T-helper 17 cell (primary cell): ENCODE measurements around the gene UBE2R2. TPM values are rescaled to one million over a fixed set of nuclear protein-coding genes. Genes with fewer than 3 reads are reported as not detected.
A peak's percentile ranks its signal among the peaks of the same experiment; 100 is the strongest.
"Not testable (repeated sequence)": the region's sequence is repeated elsewhere in the genome, so short reads cannot be mapped to it uniquely, and the experiment has no call there.

Experiments
- ATAC-seq: fragments of 150-1000 bp; cut with Tn5 transposase; 2 replicates; pipeline ENCODE4 v1.10.0; 2021; ENCODE audit warnings: mild to moderate bottlenecking, moderate library complexity
- DNase-seq, 3 donors: peaks; one replicate each; pipeline versions ENCODE4 v3.0.0 to v3.0.0-alpha.2; 2020 to 2021
- H3K9me3 ChIP-seq: one replicate; pipeline ENCODE4 v1.7.0; 2013; ENCODE audit warnings: low read length, mild to moderate bottlenecking; ENCODE audit not compliant: control insufficient read depth, poor library complexity, severe bottlenecking
- H3K27ac Mint-ChIP-seq: one replicate; pipeline ENCODE4 v1.8.0; 2022; ENCODE audit warnings: mild to moderate bottlenecking, moderate library complexity, mixed read lengths
- H3K27me3 Mint-ChIP-seq: one replicate; pipeline ENCODE4 v1.8.0; 2022; ENCODE audit warnings: mixed read lengths
- H3K36me3 Mint-ChIP-seq: one replicate; pipeline ENCODE4 v1.8.0; 2022; ENCODE audit warnings: low read depth, mixed read lengths
- H3K4me1 Mint-ChIP-seq: one replicate; pipeline ENCODE4 v1.8.0; 2022; ENCODE audit warnings: mild to moderate bottlenecking, mixed read lengths
- H3K4me3 Mint-ChIP-seq: one replicate; pipeline ENCODE4 v1.8.0; 2022; ENCODE audit warnings: mild to moderate bottlenecking, moderate library complexity, mixed read lengths
- total RNA-seq, 4 donors: library from RNA in 2 of 4; stranded (reverse) in 2 of 4; gene quantifications; one replicate each; pipeline ENCODE4 v1.2.3 and lab custom pipeline; 2022 to 2026

UBE2R2 gene
- total RNA-seq, 2 donors from 2014 or later: 26.2 to 27.4 TPM

GRCh38 chr9:33836261-33836660 lies 19.3 kb downstream of the UBE2R2 start:
- not testable (repeated sequence) for DNase-seq, H3K9me3 ChIP-seq, H3K27me3 Mint-ChIP-seq, H3K4me3 Mint-ChIP-seq, H3K27ac Mint-ChIP-seq, H3K36me3 Mint-ChIP-seq
- peak; percentile 25 for ATAC-seq
- peaks cover 33% of the 10 kb centered on the region for H3K4me1 Mint-ChIP-seq

DNA sequence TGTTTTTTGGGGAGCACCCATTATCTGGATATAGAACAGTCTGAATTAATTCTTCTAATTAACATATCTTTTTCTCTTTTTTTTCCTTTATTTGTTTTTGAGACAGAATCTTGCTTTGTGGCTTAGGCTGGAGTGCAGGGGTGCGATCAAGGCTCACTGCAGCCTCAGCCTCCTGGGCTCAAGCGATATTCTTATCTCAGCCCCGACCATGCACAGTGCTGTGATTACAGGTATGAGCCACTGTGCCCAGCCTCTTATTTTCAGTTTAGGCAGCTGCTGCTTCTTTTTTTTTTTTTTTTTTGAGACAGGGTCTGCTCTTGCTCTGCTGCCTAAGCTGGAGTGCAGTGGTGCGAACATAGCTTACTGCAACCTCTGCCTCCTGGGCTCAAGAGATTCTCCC lies 20.2 kb downstream of the UBE2R2 start:
- no peaks in the 10 kb centered on the region for H3K9me3 ChIP-seq
- DNase-seq: no peak
- peaks cover 39% of the 10 kb centered on the region for H3K4me1 Mint-ChIP-seq
- H3K27me3 Mint-ChIP-seq: no peaks in the 10 kb centered on the region
- no peaks in the 10 kb centered on the region for H3K36me3 Mint-ChIP-seq
- H3K27ac Mint-ChIP-seq: peak overlapping the region; percentile 72
- no peak for ATAC-seq
- H3K4me3 Mint-ChIP-seq: no peak overlapping the region

DNA sequence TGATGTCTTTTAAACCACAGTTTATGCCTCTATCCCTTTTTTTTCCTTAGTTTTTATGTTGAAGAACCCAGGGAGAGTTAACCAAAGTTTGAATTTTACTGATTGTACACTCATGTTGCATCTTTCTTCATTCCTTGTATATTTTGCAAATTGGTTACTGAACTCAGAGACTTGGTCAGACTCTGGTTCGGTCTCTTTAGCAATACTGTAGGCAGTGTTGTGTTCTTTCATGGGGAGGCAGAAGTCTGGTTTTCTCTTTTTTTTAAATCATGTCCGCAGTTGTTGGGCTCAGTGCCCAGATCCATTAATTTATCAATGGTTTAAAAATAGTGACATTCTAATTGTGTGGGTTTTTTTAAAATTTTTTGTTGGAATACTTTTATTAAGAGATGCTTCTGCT lies 23.4 kb downstream of the UBE2R2 start:
- DNase-seq (no peak), ATAC-seq (no peak)
- H3K4me3 Mint-ChIP-seq: no peak overlapping the region
- no peaks in the 10 kb centered on the region for H3K27me3 Mint-ChIP-seq
- no peaks in the 10 kb centered on the region for H3K36me3 Mint-ChIP-seq
- H3K9me3 ChIP-seq: no peaks in the 10 kb centered on the region
- peak overlapping the region; percentile 72 for H3K27ac Mint-ChIP-seq
- H3K4me1 Mint-ChIP-seq: peaks cover 37% of the 10 kb centered on the region

DNA sequence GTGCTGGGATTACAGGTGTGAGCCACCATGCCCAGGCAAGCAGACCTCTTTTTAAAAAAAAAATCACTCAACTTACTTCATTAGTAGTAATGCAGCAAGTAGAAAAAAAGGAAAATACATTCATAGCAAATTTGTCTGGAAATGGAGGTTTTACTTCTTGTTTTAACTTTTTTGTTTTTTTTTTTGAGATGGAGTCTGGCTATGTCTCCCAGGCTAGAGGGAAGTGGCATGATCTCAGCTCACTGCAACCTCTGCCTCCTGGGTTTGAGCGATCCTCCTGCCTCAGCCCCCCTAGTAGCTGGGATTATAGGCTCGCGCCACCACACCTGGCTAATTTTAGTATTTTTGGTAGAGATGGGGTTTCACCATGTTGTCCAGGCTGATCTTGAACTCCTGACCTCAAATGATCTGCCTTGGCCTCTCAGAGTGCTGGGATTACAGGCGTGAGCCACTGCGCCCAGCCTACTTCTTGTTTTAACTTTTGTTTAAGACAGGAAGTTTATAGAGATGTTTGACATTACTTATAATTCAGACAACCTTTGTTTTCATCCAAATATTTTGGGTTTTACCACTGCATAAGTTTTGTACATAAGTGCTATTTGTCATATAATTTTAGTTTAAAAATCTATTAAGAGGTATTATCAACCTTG lies 26.5 kb downstream of the UBE2R2 start:
- ATAC-seq (no peak), DNase-seq (no peak)
- Mint-ChIP-seq H3K27ac (peak overlapping the region; percentile 41), H3K27me3 (no peaks in the 10 kb centered on the region), H3K4me3 (peak overlapping the region; percentile 33), H3K36me3 (peaks cover 2% of the 10 kb centered on the region), H3K4me1 (peaks cover 32% of the 10 kb centered on the region)
- no peaks in the 10 kb centered on the region for H3K9me3 ChIP-seq

DNA sequence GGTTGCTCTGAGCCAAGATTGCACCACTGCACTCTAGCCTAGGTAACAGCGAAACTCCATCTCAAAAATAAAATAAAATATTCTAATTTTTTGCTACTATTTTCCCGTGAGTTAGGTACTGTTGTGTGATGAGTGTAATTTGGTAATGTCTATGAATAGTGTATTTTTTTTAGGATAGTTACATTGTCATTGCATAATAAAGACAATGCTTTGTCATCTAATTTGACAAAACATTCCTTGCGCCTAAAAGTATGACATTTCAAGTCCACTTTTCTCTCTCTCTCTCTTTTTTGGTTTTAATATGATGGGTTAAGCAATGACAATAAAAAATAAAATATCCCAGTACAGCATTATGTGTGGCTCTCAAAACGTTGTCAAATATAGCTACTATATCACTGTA lies 29.3 kb downstream of the UBE2R2 start:
- no peak for ATAC-seq
- Mint-ChIP-seq H3K27me3 (no peaks in the 10 kb centered on the region), H3K4me3 (no peak overlapping the region), H3K36me3 (peaks cover 2% of the 10 kb centered on the region), H3K27ac (peak overlapping the region; percentile 6), H3K4me1 (peaks cover 27% of the 10 kb centered on the region)
- DNase-seq: no peak
- no peaks in the 10 kb centered on the region for H3K9me3 ChIP-seq

- not testable (repeated sequence) for DNase-seq, ATAC-seq, H3K27me3 Mint-ChIP-seq, H3K9me3 ChIP-seq, H3K36me3 Mint-ChIP-seq
- Mint-ChIP-seq H3K4me1 (peaks cover 17% of the 10 kb centered on the region), H3K4me3 (peak overlapping the region; percentile 57), H3K27ac (peak overlapping the region; percentile 77)
Observed at GRCh38 chr9:33847894-33848205, 30.9 kb downstream of the UBE2R2 start.

DNA sequence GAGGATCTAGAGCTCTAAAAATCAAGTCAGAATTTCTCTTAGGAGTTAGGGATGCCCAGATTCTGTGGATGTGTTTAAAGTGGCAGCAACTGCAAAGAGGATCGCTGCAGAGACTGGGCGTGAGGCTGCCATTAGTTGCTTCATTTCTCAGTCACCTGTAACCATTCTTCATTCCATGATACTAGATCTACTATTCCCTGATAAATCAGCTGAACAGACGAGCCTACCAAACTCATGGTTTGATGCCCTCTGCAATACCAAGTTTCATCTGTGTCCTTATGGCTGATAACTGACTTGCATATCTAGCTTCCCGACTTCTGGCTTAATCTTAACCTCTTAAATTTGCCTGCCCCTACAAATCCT lies 33.3 kb downstream of the UBE2R2 start:
- no peak overlapping the region for H3K4me3 Mint-ChIP-seq
- no peak for ATAC-seq
- peaks cover 2% of the 10 kb centered on the region for H3K36me3 Mint-ChIP-seq
- no peak for DNase-seq
- peaks cover 18% of the 10 kb centered on the region for H3K4me1 Mint-ChIP-seq
- peak overlapping the region; percentile 72 for H3K27ac Mint-ChIP-seq
- H3K9me3 ChIP-seq: no peaks in the 10 kb centered on the region
- H3K27me3 Mint-ChIP-seq: no peaks in the 10 kb centered on the region

DNA sequence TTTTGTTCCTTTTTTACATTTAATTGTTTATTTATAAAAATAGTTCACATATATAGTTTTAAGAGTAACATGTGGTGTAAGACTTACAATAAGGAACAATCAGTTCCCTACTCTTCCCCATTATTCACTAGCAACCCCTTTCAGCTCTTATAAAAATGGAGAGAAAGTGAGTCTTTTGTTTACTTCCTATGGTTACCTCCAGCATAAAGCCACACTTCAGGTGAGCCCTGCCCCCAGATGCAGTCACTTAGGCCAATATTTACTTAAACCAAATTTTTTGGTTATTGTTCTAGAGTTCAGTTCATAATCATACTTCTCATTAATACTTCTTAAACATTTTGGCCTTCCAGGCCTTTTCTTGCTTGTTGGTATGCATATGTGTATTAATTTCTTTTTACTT lies 33.7 kb downstream of the UBE2R2 start:
- Mint-ChIP-seq H3K4me3 (no peak overlapping the region), H3K27ac (peak overlapping the region; percentile 72), H3K4me1 (peaks cover 21% of the 10 kb centered on the region), H3K36me3 (peaks cover 2% of the 10 kb centered on the region), H3K27me3 (no peaks in the 10 kb centered on the region)
- no peak for DNase-seq
- no peaks in the 10 kb centered on the region for H3K9me3 ChIP-seq
- peak; percentile 32 for ATAC-seq

DNA sequence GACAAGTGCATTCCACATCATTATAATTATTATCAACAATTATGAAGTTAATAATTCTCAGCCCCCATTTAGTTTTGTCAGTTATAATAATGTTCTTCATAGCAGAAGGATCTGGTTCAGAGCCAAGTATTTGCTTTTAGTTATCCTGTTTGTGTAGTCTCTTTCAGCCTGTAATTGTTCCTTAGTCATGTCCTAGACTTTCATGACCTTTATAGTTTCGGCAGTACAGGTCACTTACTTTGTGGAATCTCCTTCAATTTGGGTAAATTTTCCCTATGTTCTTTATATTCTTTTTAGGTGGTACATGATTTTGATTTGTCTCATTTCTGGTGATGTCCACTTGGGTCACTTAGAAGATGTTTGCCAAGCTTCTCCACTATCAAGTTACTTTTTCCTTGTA lies 34.3 kb downstream of the UBE2R2 start:
- H3K9me3 ChIP-seq: no peaks in the 10 kb centered on the region
- peaks cover 21% of the 10 kb centered on the region for H3K4me1 Mint-ChIP-seq
- DNase-seq (no peak), ATAC-seq (no peak)
- H3K4me3 Mint-ChIP-seq: no peak overlapping the region
- H3K27ac Mint-ChIP-seq: peak overlapping the region; percentile 72
- H3K36me3 Mint-ChIP-seq: peaks cover 2% of the 10 kb centered on the region
- no peaks in the 10 kb centered on the region for H3K27me3 Mint-ChIP-seq

DNA sequence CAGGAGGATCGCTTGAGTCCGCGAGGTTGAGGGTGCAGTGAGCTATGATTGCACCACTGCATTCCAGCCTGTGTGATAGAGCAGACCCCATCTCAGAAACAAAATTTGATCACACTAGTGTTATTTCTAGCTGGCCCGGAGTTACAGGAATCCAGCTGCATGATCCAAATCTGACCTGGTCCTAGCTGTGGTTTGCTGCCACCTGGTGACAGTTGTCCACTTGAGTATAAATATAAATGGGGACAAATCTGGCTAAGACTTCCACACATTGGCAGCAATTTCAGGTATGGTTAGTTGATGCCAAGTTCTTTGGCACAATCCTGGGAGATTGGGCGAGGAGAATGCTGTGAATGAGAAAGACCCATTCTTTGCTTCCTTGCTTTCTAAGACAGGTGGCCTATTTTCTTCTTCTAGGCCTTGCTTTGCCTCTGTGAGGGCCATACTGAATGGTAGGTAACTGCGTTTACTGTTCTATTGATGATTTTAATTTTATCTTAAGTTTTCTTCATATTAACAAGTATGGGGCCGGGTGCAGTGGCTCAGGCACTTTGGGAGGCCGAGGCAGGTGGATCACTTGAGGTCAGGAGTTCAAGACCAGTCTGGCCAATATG lies 35.4 kb downstream of the UBE2R2 start:
- no peaks in the 10 kb centered on the region for H3K9me3 ChIP-seq
- H3K4me3 Mint-ChIP-seq: no peak overlapping the region
- H3K36me3 Mint-ChIP-seq: no peaks in the 10 kb centered on the region
- ATAC-seq: peak; percentile 69
- H3K27ac Mint-ChIP-seq: no peak overlapping the region
- H3K4me1 Mint-ChIP-seq: peaks cover 21% of the 10 kb centered on the region
- peak; percentile 21 to 36 (median 31) for DNase-seq
- no peaks in the 10 kb centered on the region for H3K27me3 Mint-ChIP-seq

DNA sequence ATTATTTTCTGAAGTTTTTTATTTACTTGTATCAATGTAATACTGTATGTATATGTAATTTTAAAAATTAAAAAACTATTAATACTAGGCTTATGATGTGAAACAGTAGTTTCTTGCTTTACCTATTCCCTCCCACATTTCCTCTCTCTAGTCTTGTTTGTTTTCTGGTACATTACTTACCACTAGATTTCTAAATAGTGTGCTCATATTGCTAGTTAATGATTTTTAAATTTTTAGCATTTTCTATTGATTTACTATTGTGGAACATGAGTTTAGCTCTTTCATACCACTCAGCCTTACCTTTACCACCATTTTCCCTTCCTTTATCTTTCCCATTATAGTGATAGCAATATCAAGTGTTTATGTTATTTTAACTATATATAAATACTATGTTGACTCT lies 39.3 kb downstream of the UBE2R2 start:
- peak overlapping the region; percentile 32 for H3K27ac Mint-ChIP-seq
- H3K36me3 Mint-ChIP-seq: no peaks in the 10 kb centered on the region
- H3K9me3 ChIP-seq: no peaks in the 10 kb centered on the region
- no peak for ATAC-seq
- no peak for DNase-seq
- H3K4me3 Mint-ChIP-seq: no peak overlapping the region
- peaks cover 25% of the 10 kb centered on the region for H3K4me1 Mint-ChIP-seq
- H3K27me3 Mint-ChIP-seq: no peaks in the 10 kb centered on the region

DNA sequence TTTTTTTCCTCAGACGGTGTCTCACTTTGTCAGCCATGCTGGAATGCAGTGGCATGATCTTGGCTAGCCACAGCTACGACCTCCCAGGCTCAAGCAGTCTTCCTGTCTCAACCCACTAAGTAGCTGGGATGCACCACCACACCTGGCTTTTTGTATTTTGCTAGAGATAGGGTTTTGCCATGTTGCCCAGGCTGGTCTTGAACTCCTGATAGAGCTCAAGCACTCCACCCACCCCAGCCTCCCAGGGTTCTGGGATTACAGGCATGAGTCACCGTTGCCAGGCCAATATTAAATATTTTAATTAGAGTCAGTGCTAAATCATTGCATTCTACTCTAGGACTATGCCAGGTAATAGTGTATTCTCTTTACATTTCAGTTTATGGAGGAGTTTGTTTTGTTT lies 41.5 kb downstream of the UBE2R2 start:
- Mint-ChIP-seq H3K27me3 (no peaks in the 10 kb centered on the region), H3K4me1 (peaks cover 34% of the 10 kb centered on the region), H3K4me3 (no peak overlapping the region), H3K27ac (peak overlapping the region; percentile 76), H3K36me3 (no peaks in the 10 kb centered on the region)
- ATAC-seq: no peak
- DNase-seq: no peak
- H3K9me3 ChIP-seq: no peaks in the 10 kb centered on the region

- DNase-seq (no peak), ATAC-seq (peak; percentile 42)
- Mint-ChIP-seq H3K27ac (peak overlapping the region; percentile 37), H3K4me3 (no peak overlapping the region), H3K4me1 (peaks cover 29% of the 10 kb centered on the region), H3K27me3 (no peaks in the 10 kb centered on the region), H3K36me3 (no peaks in the 10 kb centered on the region)
- no peaks in the 10 kb centered on the region for H3K9me3 ChIP-seq
Observed at GRCh38 chr9:33860200-33860871, 43.4 kb downstream of the UBE2R2 start.
